PC-9 (cell line): ENCODE data around the gene CNTNAP2. TPM values are rescaled to one million over a fixed set of nuclear protein-coding genes. Genes with fewer than 3 reads are reported as not detected.

Experiments
- BruUV-seq: library from RNA; stranded (reverse); fragments of 400-500 nt; replicated peaks from 2 replicates; lab custom pipeline; 2021; lab: Mats Ljungman, UMichigan
- CTCF ChIA-PET: fragments of 300-600 bp; sonication (Branson Sonifier 250); formaldehyde crosslinking; loops from one replicate; lab custom pipeline; 2022; ENCODE audit warnings: antibody characterized with exemption; lab: Charles Lee
- POLR2A ChIA-PET: fragments of 300-600 bp; sonication (Branson Sonifier 250); formaldehyde crosslinking; loops from one replicate; lab custom pipeline; 2022; ENCODE audit warnings: antibody characterized with exemption; ENCODE audit not compliant: unreplicated experiment; lab: Charles Lee
- DNase-seq, 2 experiments: peaks; one replicate each; pipeline versions ENCODE4 v3.0.0 to v3.0.0-alpha.2; 2015 to 2022; ENCODE audit warnings: mixed read lengths in 1 of 2
- H2AFZ ChIP-seq: fragments of 200-600 bp; sonication (generic); 2 replicates; pipeline ENCODE4 v1.8.1; 2017; ENCODE audit warnings: antibody characterized with exemption
- H3F3A ChIP-seq: fragments of 200-600 bp; sonication (generic); 2 replicates; pipeline ENCODE4 v1.8.1; 2017; ENCODE audit warnings: antibody characterized with exemption, mild to moderate bottlenecking, low read depth; ENCODE audit not compliant: insufficient read depth
- H3K27ac ChIP-seq: fragments of 200-600 bp; sonication (generic); 2 replicates; pipeline ENCODE4 v1.6.1; 2016; ENCODE audit warnings: mixed run types
- H3K27me3 ChIP-seq: fragments of 200-600 bp; sonication (generic); 2 replicates; pipeline ENCODE4 v1.6.1; 2016; ENCODE audit warnings: low read depth, mixed run types; ENCODE audit not compliant: insufficient read depth
- H3K36me3 ChIP-seq: fragments of 200-600 bp; sonication (generic); 2 replicates; pipeline ENCODE4 v1.6.1; 2016; ENCODE audit warnings: low read depth, mixed run types
- H3K4me1 ChIP-seq: fragments of 200-600 bp; sonication (generic); replicated peaks from 2 replicates; pipeline ENCODE4 v1.6.1; 2016; ENCODE audit warnings: mixed run types; ENCODE audit not compliant: insufficient read depth
- H3K4me2 ChIP-seq: fragments of 200-600 bp; sonication (generic); 2 replicates; pipeline ENCODE4 v1.6.1; 2017; ENCODE audit warnings: mixed run types
- H3K4me3 ChIP-seq: fragments of 200-600 bp; sonication (generic); 2 replicates; pipeline ENCODE4 v1.6.1; 2016; ENCODE audit warnings: mixed run types
- H3K79me2 ChIP-seq: fragments of 200-600 bp; sonication (generic); 2 replicates; pipeline ENCODE4 v1.6.1; 2017; ENCODE audit warnings: low read depth, mixed run types
- H3K9me2 ChIP-seq: fragments of 200-600 bp; sonication (generic); 2 replicates; pipeline ENCODE4 v1.8.1; 2017; ENCODE audit warnings: mild to moderate bottlenecking; ENCODE audit not compliant: insufficient read depth
- H3K9me3 ChIP-seq: fragments of 200-600 bp; sonication (generic); 2 replicates; pipeline ENCODE4 v1.8.1; 2016; ENCODE audit warnings: low read depth; ENCODE audit not compliant: insufficient read depth
- H4K20me1 ChIP-seq: fragments of 200-600 bp; sonication (generic); 2 replicates; pipeline ENCODE4 v1.8.1; 2017; ENCODE audit not compliant: insufficient read depth
- CTCF ChIP-seq: fragments of 200-600 bp; sonication (generic); conservative IDR thresholded peaks from 2 replicates; pipeline ENCODE4 v1.6.1; 2017; ENCODE audit warnings: mixed run types, antibody characterized with exemption, mild to moderate bottlenecking, moderate library complexity
- EZH2 ChIP-seq: fragments of 200-600 bp; sonication (generic); IDR thresholded peaks from 2 replicates; pipeline ENCODE4 v1.8.0; 2017; ENCODE audit warnings: antibody characterized with exemption, low read depth
- intact Hi-C: fragments of 100-400 bp; cut with micrococcal nuclease; formaldehyde crosslinking; loops from one replicate; pipeline ENCODE4 v1.10.0; 2022; ENCODE audit not compliant: unreplicated experiment
- total RNA-seq: library from RNA; stranded (reverse); gene quantifications from 2 replicates; pipeline ENCODE4 v1.2.3, GENCODE V29; 2021

The CNTNAP2 gene
- total RNA-seq, 1 experiment from 2014 or later: not detected

- Histone ChIP-seq H3K27me3 (no peaks in the 10 kb centered on the region), H3K79me2 (no peaks in the 10 kb centered on the region), H3K27ac (no peak overlapping the region), H4K20me1 (no peaks in the 10 kb centered on the region), H3K4me3 (no peak overlapping the region), H3K4me1 (no peaks in the 10 kb centered on the region), H2AFZ (no peak overlapping the region), H3K9me3 (no peaks in the 10 kb centered on the region), H3K36me3 (no peaks in the 10 kb centered on the region), H3K4me2 (no peak overlapping the region), H3F3A (no peaks in the 10 kb centered on the region), H3K9me2 (no peaks in the 10 kb centered on the region)
- ChIA-PET POLR2A (no interaction called here), CTCF (no interaction called here)
- DNase-seq: no peak
- intact Hi-C loops: no loop called here
- no TSS peak for BruUV-seq
- TF ChIP-seq CTCF (no peak), EZH2 (no peak)
Measured at GRCh38 chr7:146652176-146652575, 535.6 kb downstream of the CNTNAP2 start.

- Histone ChIP-seq H4K20me1 (no peaks in the 10 kb centered on the region; the same call in 1 of the 2 replicates), H3K36me3 (no peaks in the 10 kb centered on the region), H3K4me2 (no peak overlapping the region), H3K4me3 (no peak overlapping the region), H3K79me2 (no peaks in the 10 kb centered on the region), H3K9me2 (no peaks in the 10 kb centered on the region), H3K9me3 (no peaks in the 10 kb centered on the region), H3K27ac (no peak overlapping the region), H2AFZ (no peak overlapping the region), H3F3A (no peaks in the 10 kb centered on the region), H3K27me3 (no peaks in the 10 kb centered on the region), H3K4me1 (no peaks in the 10 kb centered on the region)
- ChIA-PET CTCF (no interaction called here), POLR2A (no interaction called here)
- intact Hi-C loops: no loop called here
- BruUV-seq: no TSS peak
- TF ChIP-seq EZH2 (no peak), CTCF (no peak)
- no peak for DNase-seq
Measured at GRCh38 chr7:146654048-146654447, 537.4 kb downstream of the CNTNAP2 start.

- Histone ChIP-seq H3F3A (no peaks in the 10 kb centered on the region), H3K9me3 (no peaks in the 10 kb centered on the region), H3K9me2 (no peaks in the 10 kb centered on the region), H3K79me2 (no peaks in the 10 kb centered on the region), H4K20me1 (no peaks in the 10 kb centered on the region; the same call in 1 of the 2 replicates), H3K4me1 (no peaks in the 10 kb centered on the region), H3K36me3 (no peaks in the 10 kb centered on the region), H3K27ac (no peak overlapping the region), H3K4me3 (no peak overlapping the region), H2AFZ (no peak overlapping the region), H3K27me3 (no peaks in the 10 kb centered on the region; the same call in 1 of the 2 replicates), H3K4me2 (no peak overlapping the region)
- no TSS peak for BruUV-seq
- ChIA-PET POLR2A (no interaction called here), CTCF (no interaction called here)
- intact Hi-C loops: no loop called here
- no peak for DNase-seq
- TF ChIP-seq EZH2: no peak
- TF ChIP-seq CTCF: no peak
Measured at GRCh38 chr7:146655928-146656797, 539.6 kb downstream of the CNTNAP2 start.
